Head of caudate nucleus (tissue), 42 donors: ENCODE results near the gene U2AF1L4.

Experiments
- DNase-seq, 42 donors: peaks; one replicate each; pipeline versions ENCODE4 v3.0.0 to v3.0.0-alpha.2; 2020 to 2021; ENCODE audit warnings: mixed read lengths in 7 of 42
- intact Hi-C: fragments of 100-400 bp; cut with DNase I; formaldehyde crosslinking; loops from one replicate; pipeline ENCODE4 v1.15.0; 2022

Gene U2AF1L4

DNA sequence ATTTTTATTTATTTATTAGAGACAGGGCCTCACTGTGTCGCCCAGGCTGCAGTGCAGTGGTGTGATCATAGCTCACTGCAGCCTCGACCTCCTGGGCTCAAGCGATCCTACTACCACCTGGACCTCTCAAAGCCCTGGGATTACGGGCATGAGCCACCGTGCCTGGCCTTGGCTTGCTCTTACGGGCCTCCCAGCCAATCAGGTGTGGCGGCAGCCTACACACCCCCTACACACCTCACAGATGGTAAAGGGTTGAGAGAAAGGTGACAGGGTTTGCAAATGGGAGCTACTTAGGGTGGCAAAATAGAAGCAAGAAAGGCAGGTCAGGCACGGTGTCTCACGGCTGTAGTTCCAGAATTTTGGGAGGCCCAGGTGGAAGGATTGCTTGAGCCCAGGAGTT lies 41.9 kb downstream of the U2AF1L4 start:
- intact Hi-C loops = no loop called here
- DNase-seq = peak in 1 of 42 donors; percentile 18

- peak; percentile 96 to 100 (median 99) for DNase-seq
- intact Hi-C loops = no loop called here
Observed at GRCh38 chr19:35702223-35703012, 42.8 kb downstream of the U2AF1L4 start.

GRCh38 chr19:35696835-35697234 lies 48.4 kb downstream of the U2AF1L4 start:
- intact Hi-C loops = no loop called here
- no peak for DNase-seq

DNA sequence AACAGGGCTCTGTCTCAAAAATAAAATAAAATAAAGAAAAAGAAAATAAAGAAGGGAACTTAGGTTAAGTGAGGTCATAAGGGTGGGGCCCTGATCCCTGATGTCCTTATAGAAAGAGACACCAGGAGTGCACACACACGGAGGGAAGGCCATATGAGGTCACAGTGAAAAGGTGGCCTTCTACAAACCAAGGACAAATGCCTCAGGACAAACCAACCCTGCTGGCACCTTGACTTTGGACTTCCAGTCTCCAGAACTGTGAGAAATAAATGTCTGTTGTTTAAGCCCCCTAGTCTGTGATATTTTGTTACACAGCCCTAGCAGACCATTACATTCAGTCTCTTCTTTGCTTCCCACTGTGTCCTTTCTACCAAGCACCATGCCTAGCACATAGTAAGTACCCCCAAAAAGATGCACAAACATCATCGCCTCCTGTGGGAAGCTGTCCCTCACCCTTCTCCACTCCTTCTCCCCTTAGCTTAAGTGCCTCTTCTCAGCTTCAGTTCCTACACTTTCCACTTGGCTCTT lies 49.3 kb downstream of the U2AF1L4 start:
- intact Hi-C loops = no loop called here
- DNase-seq = no peak

GRCh38 chr19:35693835-35694599 lies 51.2 kb downstream of the U2AF1L4 start:
- intact Hi-C loops = loop anchor here (1.0 kb wide), 1 partner anchor 23 kb away; no protein-coding TSS in a partner anchor
- DNase-seq = peak; percentile 72 to 95 (median 89)

GRCh38 chr19:35693422-35693821 lies 51.8 kb downstream of the U2AF1L4 start:
- intact Hi-C loops = loop anchor here (1.0 kb wide), 1 partner anchor 24 kb away; no protein-coding TSS in a partner anchor
- DNase-seq = no peak
